ENCODE results near the gene ADGRL1.
"Not testable (repeated sequence)": the region's sequence is repeated elsewhere in the genome, so short reads cannot be mapped to it uniquely, and the experiment has no call there.

- not testable (repeated sequence) for TF ChIP-seq CTCF (conservative IDR thresholded peaks at IDR 0.05); ZFX (IDR thresholded peaks at IDR 0.05)
Observed at GRCh38 chr19:14186684-14187083, 19.3 kb downstream of the ADGRL1 start.
